ENCODE results near the gene NUP188. TPM values are rescaled to one million over a fixed set of nuclear protein-coding genes. Genes with fewer than 3 reads are reported as not detected.
A peak's percentile ranks its signal among the peaks of the same experiment; 100 is the strongest.
"Not testable (repeated sequence)": the region's sequence is repeated elsewhere in the genome, so short reads cannot be mapped to it uniquely, and the experiment has no call there.

NUP188 gene
- total RNA-seq, 1 donor from 2014 or later, result 28.2 TPM

DNA sequence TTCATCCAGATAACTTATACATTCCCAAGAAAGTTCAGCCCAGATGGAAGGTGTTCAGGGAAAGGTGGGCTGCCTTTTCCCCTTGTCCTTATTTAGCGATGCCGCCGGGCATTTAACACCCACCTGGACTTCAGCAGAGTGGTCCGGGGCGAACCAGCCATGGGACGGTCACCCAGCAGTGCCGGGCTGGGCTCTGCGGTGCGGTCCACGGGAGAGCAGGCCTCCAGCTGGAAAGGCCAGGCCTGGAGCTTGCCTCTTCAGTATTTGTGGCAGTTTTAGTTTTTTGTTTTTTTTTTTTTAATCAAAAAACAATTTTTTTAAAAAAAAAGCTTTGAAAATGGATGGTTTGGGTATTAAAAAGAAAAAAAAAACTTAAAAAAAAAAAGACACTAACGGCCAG lies 30.8 kb upstream of the NUP188 start:
- DNase-seq (ENCODE audit: low spot score), result no peak

DNA sequence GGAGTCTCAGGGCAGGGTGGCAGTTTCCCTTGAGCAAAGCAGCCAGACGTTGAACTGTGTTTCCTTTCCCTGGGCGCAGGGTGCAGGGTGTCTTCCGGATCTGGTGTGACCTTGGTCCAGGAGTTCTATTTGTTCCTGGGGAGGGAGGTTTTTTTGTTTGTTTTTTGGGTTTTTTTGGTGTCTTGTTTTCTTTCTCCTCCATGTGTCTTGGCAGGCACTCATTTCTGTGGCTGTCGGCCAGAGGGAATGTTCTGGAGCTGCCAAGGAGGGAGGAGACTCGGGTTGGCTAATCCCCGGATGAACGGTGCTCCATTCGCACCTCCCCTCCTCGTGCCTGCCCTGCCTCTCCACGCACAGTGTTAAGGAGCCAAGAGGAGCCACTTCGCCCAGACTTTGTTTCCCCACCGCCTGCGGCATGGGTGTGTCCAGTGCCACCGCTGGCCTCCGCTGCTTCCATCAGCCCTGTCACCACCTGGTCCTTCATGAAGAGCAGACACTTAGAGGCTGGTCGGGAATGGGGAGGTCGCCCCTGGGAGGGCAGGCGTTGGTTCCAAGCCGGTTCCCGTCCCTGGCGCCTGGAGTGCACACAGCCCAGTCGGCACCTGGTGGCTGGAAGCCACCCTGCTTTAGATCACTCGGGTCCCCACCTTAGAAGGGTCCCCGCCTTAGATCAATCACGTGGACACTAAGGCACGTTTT lies 30.2 kb upstream of the NUP188 start:
- DNase-seq (ENCODE audit: low spot score), result peak; percentile 82

DNA sequence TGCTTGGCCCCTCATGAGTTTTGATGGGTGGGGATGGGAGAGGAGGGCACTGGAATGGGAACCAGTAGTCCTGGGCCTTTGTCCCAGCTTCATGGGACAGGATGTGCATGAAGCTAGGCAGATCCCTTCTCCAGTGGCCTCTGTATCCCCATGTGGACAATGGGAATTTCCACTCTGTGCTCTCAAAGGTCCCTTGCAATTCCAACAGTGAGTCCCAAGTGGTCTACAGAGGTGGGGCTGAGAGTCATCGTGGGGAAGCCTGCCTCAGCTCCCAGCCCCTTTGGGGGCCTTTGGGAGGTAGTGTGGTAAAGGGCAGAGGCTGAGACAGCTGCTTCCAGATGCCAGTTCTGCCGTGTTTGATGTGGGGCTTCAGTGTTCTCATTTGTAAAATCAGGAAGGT lies 28.6 kb upstream of the NUP188 start:
- DNase-seq (ENCODE audit: low spot score), result no peak

DNA sequence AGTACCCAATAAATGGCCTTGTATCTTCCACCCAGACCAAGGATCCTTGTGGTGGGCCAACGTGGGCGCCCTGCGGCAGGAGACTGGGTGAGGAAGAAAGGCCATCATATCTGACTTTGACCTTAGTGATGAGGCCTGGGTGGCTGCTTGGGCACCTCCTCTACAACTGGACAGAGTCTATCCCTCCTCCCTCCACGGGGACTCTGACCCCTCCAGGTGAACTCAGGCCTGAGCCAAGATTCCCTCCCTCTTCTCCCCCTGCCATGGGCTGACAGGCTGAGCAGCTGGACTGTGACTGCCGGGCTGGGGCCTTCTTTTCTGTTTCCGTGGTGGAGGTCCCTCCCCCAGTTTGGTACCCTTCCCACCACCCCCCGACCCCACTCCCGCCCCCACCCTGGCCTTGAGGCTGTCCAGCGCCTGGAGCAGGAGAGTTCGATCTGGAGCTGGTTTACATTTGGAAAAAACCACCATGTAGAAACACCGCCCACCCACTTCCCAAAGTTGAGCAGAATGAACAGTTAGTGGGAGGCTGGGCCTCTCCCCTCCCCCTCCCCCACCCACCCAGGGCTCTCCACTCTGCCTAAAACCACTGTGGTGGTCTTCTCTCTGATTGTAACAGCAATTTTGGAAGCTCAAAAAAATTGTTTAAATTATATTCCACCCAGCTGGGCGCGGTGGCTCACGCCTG lies 28.0 kb upstream of the NUP188 start:
- no peak for DNase-seq (ENCODE audit: low spot score)

DNA sequence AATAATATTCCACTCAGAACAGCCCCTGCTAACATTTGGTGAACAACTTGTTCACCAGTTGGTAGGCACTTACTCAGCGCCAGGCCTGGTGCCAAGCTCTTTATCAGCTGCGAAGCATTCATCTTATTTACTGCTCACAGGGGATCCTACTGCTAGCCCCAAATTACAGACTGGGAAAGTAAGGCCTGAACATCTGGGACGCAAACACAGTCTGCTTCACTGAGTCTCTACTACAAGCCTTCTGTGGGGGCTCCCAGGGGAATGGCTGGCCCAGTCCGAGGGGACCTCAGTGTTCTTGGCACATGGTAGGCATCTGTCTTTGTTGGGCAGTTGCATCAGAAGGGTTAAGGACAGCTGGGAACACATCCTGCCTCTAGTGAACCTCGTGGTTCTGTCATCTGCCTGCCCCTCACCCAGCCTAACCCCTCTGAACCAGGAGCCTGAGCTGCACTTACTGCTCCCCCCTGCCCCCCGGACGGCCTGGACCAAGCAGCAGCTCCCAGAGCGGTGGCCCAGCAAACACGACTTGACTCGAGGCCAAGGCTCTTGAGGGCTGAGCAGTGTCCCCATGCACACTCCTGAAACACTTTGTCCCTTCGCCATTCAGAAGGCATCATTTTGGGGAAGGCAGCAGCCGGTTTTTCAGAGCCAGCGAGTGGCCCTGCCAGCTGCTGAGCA lies 27.0 kb upstream of the NUP188 start, which contains the start of gene PHYHD1:
Gene PHYHD1 (plus strand): TSS at position 602 of the 678 bp plus-strand sequence. CDS start 1,342 bp downstream, outside the sequence.
- no peak for DNase-seq (ENCODE audit: low spot score)

DNA sequence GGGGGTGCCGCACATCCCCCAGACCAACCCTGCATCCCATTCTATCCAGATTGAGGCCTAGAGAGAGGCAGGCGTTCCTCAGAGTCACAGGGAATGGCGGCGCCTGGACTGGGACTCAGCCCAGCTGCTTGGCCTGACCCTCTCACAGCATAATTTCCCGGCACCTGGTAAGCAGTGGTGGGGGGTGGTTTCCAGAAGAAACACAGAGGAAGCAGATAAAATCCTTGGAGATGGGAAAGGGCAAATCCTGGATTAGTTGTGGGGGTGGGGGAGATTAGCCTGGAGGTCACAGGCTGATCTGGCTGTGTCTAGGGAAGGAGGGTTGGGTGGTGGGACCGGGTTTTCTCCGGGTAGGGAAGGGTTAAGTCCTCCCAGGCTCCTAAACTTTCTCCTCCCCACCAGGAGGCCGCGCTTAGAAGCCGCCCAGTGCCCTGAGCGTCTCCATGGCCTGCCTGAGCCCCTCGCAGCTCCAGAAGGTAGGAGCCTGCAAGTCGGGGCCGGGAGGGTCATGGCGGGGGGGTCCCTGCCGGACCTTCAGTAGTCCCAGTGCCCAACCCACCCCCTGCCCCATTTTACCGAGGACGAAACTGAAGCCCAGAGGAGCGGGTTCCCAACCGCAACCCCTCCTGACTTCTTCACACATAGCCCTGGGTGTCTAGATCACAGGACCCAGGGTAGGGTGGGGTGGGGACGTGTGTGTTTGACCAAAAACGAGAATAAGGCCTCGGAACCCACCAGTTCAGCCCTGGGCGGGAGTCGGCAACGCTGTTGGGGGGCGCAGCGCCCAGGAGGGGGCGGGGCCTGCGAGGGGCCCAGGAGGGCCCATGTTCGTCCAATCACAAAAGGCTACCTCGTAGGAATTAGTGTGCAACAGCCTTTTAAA lies 25.4 kb upstream of the NUP188 start:
- no peak for DNase-seq (ENCODE audit: low spot score)

DNA sequence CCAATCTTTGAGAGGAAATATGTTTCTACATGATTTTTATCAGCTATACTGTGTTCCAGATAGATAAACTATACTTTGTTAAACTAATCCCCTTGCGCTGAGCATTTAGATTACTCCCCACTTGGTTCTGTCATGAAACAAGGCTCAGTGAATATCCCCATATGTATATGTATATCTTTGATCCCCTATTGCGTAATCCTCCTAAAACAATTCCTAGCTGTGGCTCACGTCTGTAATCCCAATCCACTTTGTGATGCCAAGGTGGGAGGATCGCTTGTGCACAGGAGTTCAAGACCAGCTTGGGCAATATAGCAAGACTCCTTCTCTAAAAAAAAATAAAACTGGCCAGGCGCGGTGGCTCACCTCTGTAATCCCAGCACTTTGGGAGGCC lies 24.0 kb upstream of the NUP188 start:
- DNase-seq (ENCODE audit: low spot score), result no peak

DNA sequence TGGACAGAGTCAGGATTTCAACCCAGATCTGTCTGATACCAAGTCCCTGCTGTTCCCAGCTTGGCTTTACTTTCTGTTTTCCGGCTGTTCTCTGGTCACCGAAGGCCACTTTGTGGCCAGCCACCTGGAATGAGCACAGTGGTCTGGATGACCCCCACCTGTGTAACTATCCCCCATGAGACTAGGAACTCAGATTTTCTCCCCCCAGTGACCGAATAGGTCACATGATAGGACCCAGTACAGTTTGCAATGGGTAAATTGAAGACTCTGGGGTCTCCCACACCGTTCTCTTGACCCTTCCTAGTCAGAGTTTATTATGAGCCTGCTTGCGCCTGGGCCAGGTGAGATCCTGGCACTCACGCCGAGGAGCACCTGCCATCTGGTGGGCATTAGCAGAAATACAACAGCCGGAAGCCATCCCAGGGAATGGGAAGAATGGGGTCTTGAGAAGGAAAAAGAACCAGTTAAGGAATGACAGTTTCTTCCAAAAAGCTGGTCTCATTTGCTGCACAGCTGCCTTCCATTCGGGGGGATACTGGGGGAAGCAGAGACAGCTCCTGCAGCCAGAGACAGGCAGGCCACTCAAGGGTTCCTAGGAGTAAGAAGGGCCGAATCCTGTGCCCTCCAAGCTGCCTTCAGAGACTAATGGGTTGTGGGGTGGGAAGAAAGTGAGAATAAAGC lies 19.6 kb upstream of the NUP188 start:
- DNase-seq (ENCODE audit: low spot score), result peak; percentile 53

DNA sequence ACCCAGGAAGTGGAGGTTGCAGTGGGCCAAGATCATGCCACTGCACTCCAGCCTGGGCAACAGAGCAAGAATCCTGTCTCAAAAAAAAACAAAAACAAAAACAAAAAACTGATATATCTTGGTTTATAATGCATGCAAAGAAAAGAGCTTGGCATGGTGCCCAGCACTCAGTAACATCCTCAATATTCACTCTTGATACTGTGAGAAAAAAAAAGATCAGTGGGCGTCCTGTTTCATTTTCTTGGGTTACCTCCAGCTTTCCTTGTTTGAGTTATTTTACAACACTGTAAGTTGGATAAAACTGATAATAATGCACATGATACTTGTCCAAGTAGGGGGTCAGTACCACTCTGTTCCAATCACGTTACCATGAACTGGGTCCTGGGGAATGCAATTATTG lies 18.9 kb upstream of the NUP188 start:
- DNase-seq (ENCODE audit: low spot score), result no peak

DNA sequence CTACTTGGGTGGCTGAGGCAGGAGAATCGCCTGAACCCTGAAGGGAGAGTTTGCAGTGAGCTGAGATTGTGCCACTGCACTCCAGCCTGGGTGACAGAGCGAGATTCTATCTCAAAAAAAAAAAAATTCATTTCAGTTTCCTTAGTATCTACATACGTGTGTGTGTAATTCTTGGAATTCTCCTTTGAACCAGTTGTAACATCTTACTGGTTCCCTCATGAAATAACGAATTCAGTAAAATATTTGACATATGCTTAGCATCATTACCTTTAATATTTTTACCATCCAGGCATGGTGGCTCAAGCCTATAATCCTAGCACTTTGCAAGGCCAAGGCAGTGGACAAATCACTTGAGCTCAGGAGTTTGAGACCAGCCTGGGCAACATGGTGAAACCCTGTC lies 17.9 kb upstream of the NUP188 start:
- DNase-seq (ENCODE audit: low spot score), result no peak

DNA sequence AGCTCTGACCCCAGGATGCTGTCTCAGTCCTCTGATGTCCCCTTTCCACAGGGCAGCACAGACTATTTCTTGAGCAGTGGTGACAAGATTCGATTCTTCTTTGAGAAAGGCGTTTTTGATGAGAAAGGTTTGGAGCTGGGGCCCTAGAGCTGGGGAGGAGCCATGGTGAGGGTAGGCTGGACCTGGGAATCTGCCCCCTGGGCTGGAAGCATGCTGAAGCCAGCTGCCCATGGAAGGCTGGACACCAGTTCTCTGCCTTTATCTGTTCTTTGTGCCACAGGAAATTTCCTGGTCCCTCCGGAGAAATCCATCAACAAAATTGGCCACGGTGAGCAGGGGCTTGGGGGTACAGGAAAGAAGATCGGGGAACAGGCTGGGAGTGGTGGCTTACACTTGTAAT lies 13.8 kb upstream of the NUP188 start:
- DNase-seq (ENCODE audit: low spot score), result no peak

DNA sequence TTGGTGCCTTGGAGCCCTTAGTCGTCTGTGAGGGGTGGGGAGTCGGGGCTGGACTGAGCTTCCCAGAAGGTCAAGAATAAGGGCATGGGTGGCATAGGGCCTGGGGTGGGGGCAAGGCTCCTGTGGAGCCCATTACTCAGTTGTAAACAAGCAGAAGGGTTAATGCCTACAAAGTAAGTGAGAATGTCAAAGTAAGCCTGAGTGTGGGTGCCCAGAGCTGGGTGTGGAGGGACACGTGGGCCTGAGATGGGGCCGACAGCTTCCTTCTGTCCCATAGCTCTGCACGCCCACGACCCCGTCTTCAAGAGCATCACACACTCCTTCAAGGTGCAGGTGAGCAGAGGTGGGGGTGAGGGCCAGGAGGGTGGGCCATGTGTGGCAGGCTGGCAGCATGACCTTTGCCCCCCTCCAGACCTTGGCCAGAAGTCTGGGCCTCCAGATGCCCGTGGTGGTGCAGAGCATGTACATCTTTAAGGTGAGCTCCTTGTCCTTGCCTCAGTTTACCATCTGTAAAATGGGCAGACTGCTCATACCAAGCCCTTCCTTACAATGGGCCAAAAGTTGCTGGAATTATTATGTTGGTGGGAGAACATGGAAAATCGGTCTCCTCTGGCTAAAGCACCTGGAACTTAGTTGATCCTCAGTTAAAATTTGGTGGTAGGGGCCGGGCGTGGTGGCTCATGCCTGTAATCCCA lies 11.2 kb upstream of the NUP188 start:
- DNase-seq (ENCODE audit: low spot score), result no peak

DNA sequence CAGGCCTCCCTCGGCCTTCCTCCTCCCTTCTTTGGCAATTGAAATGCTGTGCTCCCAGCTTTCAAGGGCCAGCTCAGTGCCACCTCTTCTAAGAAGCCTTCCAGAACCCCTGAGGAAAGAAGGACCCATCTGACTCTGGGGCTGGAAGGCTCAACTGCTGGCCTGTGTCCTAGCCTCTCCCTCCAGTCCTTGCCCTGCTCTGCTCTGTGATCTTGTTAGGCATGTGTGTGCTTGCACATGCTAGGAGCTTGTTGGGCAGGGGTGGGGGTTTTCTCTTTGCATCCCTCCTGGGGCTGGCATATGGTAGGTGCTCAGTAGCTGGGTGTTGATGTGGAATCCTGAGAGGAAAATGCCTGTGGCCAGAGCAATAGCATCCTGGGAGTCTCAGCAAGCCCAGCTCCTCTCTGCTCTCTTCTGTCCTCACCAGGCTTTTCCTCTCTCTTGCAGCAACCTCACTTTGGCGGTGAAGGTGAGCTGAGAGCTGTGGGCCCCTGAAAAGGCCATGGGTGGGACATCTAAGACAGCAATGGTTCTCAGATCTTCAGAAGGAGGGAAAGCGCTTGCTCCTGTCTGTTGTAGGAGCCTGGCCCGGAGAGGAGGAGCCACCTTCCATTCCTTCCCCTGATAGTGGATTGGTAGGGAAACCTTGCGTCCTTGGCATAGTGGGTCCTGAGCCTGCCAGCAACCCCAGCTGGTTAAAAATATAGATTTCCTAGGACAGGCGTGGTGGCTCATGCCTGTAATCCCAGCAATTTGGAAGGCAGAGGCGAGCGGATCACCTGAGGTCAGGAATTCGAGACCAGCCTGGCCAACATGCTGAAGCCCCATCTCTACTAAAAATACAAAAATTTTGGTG lies 10.0 kb upstream of the NUP188 start:
- DNase-seq (ENCODE audit: low spot score), result no peak

DNA sequence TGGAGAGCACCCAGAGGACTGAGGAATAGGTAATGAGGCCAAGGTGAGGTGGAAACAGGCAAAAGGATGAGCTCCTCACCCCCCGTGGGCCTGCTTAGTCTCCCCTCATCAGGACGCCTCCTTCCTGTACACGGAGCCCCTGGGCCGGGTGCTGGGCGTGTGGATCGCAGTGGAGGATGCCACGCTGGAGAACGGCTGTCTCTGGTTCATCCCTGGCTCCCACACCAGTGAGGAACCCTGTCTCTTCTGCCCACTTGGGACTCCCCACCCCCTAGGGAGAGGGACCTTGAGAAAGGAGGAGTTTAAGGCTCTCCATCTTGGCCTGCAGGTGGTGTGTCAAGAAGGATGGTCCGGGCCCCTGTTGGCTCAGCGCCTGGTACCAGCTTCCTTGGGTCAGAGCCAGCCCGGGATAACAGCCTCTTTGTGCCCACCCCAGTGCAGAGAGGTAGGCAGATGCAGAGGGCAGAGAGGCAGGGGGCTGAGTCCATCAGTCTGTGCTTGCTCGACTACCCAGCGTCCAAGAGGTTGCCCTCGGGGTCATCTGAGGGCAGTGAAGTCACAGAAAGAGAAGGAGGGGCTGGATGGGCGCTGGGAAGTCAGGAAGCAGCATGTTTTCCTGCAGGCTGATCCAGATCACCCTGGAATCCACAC lies 7.1 kb upstream of the NUP188 start:
- no peak for DNase-seq (ENCODE audit: low spot score)

DNA sequence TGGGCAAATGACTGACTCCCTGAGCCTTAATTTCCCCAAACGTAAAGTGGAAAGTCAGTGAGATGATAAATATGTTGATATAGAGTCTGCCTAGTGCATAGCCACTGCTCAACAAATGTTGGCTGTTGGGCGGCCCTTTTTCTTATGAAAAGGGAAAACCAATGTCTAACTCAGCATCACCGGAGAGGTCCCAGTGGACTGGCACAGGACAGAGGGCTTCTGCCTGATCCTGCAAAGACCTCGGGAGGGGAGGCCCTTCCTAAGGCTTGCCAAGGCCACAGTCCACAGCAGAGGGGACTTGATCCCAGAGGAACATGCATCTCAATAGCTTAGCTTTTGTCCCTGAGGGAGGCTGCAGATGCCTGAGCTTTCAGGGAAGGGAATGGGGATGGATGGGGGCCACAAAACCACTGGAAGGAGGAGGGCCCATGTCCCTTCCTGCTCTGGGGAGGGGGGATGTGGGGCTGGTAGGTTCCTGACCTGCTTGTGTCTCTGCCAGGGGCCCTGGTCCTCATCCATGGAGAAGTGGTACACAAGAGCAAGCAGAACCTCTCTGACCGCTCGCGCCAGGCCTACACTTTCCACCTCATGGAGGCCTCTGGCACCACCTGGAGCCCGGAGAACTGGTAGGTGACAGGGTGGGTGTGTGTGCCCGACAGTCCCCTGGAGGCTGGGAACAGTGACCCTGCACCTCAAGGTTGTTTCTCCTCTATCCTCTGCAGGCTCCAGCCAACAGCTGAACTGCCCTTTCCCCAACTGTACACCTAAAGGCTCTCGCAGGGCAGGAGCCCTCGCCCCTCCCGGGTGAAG lies 6.3 kb upstream of the NUP188 start:
- no peak for DNase-seq (ENCODE audit: low spot score)

DNA sequence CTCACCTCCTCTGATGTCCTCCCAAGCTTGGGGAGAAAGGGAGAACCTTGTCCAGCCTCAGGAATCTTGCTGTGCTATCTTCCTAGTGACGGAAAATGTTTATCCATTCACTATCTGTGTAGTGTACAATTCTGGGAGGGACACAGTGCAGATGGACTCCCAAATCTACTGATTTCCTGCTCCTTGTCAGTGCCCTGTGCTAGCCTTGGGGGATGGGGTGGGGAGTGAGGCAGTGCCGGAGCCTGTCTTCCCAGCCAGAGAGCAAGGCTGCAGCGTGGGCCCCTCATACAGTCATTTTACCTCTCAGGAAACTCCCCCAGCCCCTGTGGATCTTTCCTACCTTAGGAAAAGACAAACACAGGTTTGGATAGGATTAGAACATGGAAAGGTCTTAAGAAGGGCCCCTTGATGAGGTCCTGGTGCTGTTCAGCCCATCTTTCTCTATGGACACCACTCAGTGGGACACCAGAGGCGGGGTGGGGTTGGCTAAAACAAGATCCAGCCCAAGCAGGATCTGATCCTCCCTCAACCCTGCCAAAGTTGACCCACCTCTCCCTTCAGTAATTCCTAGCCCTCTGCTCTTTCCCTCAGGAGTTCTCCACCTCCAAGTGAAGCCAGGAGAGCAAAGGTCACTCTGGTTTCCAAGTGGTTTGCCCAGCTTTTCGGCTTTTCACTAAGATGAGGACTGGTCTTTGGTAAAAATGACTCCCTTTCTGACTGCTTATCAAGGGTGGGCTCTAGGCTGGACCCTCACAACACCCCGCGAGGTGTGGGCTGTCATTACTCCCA lies 3.5 kb upstream of the NUP188 start:
- DNase-seq (ENCODE audit: low spot score), result no peak

DNA sequence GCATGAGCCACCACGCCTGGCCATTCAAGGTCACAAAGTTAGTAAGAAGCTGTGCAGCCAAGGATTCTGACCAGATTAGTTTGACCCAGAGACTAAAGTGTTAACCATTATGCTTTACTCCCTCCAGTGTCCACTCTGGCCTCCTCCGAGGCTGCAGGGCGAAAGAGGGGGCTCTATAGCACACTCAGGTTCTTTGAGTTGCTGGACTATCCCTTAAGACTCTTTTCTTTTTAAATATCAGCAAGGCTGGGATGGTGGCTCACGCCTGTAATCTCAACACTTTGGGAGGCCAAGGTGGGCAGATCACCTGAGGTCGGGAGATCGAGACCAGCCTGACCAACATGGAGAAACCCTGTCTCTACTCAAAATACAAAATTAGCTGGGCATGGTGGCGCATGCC lies 2.5 kb upstream of the NUP188 start:
- not testable (repeated sequence) for DNase-seq (ENCODE audit: low spot score)
